PC-3 (cell line): ENCODE data around the gene HOXC10. TPM values are rescaled to one million over a fixed set of nuclear protein-coding genes. Genes with fewer than 3 reads are reported as not detected.
A peak's percentile ranks its signal among the peaks of the same experiment; 100 is the strongest.

Source experiments
- ATAC-seq: fragments of 200-7000 bp; cut with Tn5 transposase; 2 replicates; pipeline ENCODE4 v1.9.1; 2020; ENCODE audit warnings: mild to moderate bottlenecking, moderate library complexity
- BruUV-seq: library from RNA; stranded (reverse); fragments of 400-500 nt; replicated peaks from 2 replicates; lab custom pipeline; 2021; lab: Mats Ljungman, UMichigan
- CTCF ChIA-PET: fragments of 300-600 bp; sonication (Branson Sonifier 250); formaldehyde crosslinking; loops from one replicate; lab custom pipeline; 2022; ENCODE audit warnings: antibody characterized with exemption; lab: Charles Lee
- POLR2A ChIA-PET: fragments of 300-600 bp; sonication (Branson Sonifier 250); formaldehyde crosslinking; loops from one replicate; lab custom pipeline; 2022; ENCODE audit warnings: antibody characterized with exemption; ENCODE audit not compliant: unreplicated experiment; lab: Charles Lee
- DNase-seq: peaks from one replicate; pipeline ENCODE4 v3.0.0-alpha.2; 2015
- H2AFZ ChIP-seq: fragments of 300-600 bp; sonication (generic); 2 replicates; pipeline ENCODE4 v1.6.0; 2016; ENCODE audit warnings: antibody characterized with exemption, low read length
- H3F3A ChIP-seq: fragments of 300-600 bp; sonication (generic); one replicate; pipeline ENCODE4 v1.6.0; 2017; ENCODE audit warnings: antibody characterized with exemption, low read length, control low read depth, mild to moderate bottlenecking; ENCODE audit not compliant: unreplicated experiment
- H3K27ac ChIP-seq: fragments of 300-600 bp; sonication (generic); 2 replicates; pipeline ENCODE4 v1.5.1; 2016; ENCODE audit warnings: mild to moderate bottlenecking, low read length
- H3K27me3 ChIP-seq: fragments of 300-600 bp; sonication (generic); 2 replicates; pipeline ENCODE4 v1.6.1; 2016; ENCODE audit warnings: low read length, mixed read lengths
- H3K36me3 ChIP-seq: fragments of 300-600 bp; sonication (generic); 2 replicates; pipeline ENCODE4 v1.6.1; 2016; ENCODE audit warnings: low read depth, mixed run types, low read length, mixed read lengths
- H3K4me1 ChIP-seq: fragments of 300-600 bp; sonication (generic); 2 replicates; pipeline ENCODE4 v1.5.1; 2016; ENCODE audit warnings: low read length; ENCODE audit not compliant: insufficient read depth
- H3K4me2 ChIP-seq: fragments of 300-600 bp; sonication (generic); 2 replicates; pipeline ENCODE4 v1.6.0; 2016; ENCODE audit warnings: low read length
- H3K4me3 ChIP-seq: fragments of 300-600 bp; sonication (generic); 2 replicates; pipeline ENCODE4 v1.5.1; 2016; ENCODE audit warnings: mild to moderate bottlenecking, low read length, mixed read lengths
- H3K79me2 ChIP-seq: fragments of 300-600 bp; sonication (generic); 2 replicates; pipeline ENCODE4 v1.6.1; 2017; ENCODE audit warnings: low read length, mixed read lengths
- H3K9ac ChIP-seq: fragments of 300-600 bp; sonication (generic); 2 replicates; pipeline ENCODE4 v1.6.0; 2016; ENCODE audit warnings: mild to moderate bottlenecking, low read length
- H3K9me2 ChIP-seq: fragments of 300-600 bp; sonication (generic); replicated peaks from 2 replicates; pipeline ENCODE4 v1.6.1; 2016; ENCODE audit warnings: mixed run types, low read length, mixed read lengths
- H3K9me3 ChIP-seq: fragments of 300-600 bp; sonication (generic); 2 replicates; pipeline ENCODE4 v1.6.1; 2016; ENCODE audit warnings: low read length, mixed read lengths
- H4K20me1 ChIP-seq: fragments of 300-600 bp; sonication (generic); 2 replicates; pipeline ENCODE4 v1.6.1; 2016; ENCODE audit warnings: low read length, mixed read lengths
- CTCF ChIP-seq: fragments of 300-600 bp; sonication (generic); conservative IDR thresholded peaks from 2 replicates; pipeline ENCODE4 v1.5.1; 2017; ENCODE audit warnings: antibody characterized with exemption, low read depth, mild to moderate bottlenecking, low read length
- EZH2 ChIP-seq: fragments of 300-600 bp; sonication (generic); IDR thresholded peaks from one replicate; pipeline ENCODE4 v1.6.1; 2017; ENCODE audit warnings: antibody characterized with exemption, mild to moderate bottlenecking, low read length; ENCODE audit not compliant: unreplicated experiment
- EZH2phosphoT487 ChIP-seq: fragments of 300-600 bp; sonication (generic); IDR thresholded peaks from 2 replicates; pipeline ENCODE4 v1.6.1; 2018; ENCODE audit warnings: mild to moderate bottlenecking, antibody characterized with exemption, low read length, borderline replicate concordance
- intact Hi-C: fragments of 100-400 bp; cut with micrococcal nuclease; formaldehyde crosslinking; loops from 2 replicates; pipeline ENCODE4 v1.9.0; 2023
- total RNA-seq: library from RNA; depleted of rRNA; stranded (reverse); fragments of >200 nt; gene quantifications from 2 replicates; pipeline ENCODE4 v1.2.3, GENCODE V29; 2014

The HOXC10 gene
- total RNA-seq, 1 experiment from 2014 or later, result 0.69 TPM

- ChIA-PET POLR2A (no interaction called here), CTCF (no interaction called here)
- intact Hi-C loops, result no loop called here
These were observed 9.9 kb upstream of the HOXC10 start for GRCh38 chr12:53975064-53975471.

GRCh38 chr12:53975479-53976152 is 9.3 kb upstream of the HOXC10 start:
- no peak overlapping the region for H3K4me2 ChIP-seq
- H3K9me3 ChIP-seq, result no peaks in the 10 kb centered on the region
- H3K4me3 ChIP-seq, result no peak overlapping the region
- H4K20me1 ChIP-seq, result no peaks in the 10 kb centered on the region
- no peak overlapping the region for H2AFZ ChIP-seq
- no peaks in the 10 kb centered on the region for H3K79me2 ChIP-seq
- no peak overlapping the region for H3K9ac ChIP-seq
- TF ChIP-seq CTCF (no peak), EZH2 (no peak), EZH2phosphoT487 (no peak)
- H3K36me3 ChIP-seq, result no peaks in the 10 kb centered on the region
- H3K27me3 ChIP-seq, result no peaks in the 10 kb centered on the region
- BruUV-seq, result no TSS peak
- POLR2A ChIA-PET, result no interaction called here
- no peak overlapping the region for H3K27ac ChIP-seq
- no peaks in the 10 kb centered on the region for H3F3A ChIP-seq
- no peaks in the 10 kb centered on the region for H3K9me2 ChIP-seq
- DNase-seq (no peak), ATAC-seq (no peak)
- peaks cover 35% of the 10 kb centered on the region for H3K4me1 ChIP-seq
- CTCF ChIA-PET, result no interaction called here
- intact Hi-C loops, result no loop called here

More at GRCh38 chr12:53975064-53975471, 9.9 kb upstream of the HOXC10 start:
- Histone ChIP-seq H4K20me1 (no peaks in the 10 kb centered on the region), H3K9ac (peak overlapping the region; percentile 77), H3F3A (no peaks in the 10 kb centered on the region), H3K4me3 (peak overlapping the region; percentile 75), H3K4me2 (peak overlapping the region; percentile 95), H3K27me3 (no peaks in the 10 kb centered on the region), H3K4me1 (peaks cover 35% of the 10 kb centered on the region), H3K9me2 (no peaks in the 10 kb centered on the region), H3K27ac (no peak overlapping the region), H3K36me3 (no peaks in the 10 kb centered on the region), H2AFZ (peak overlapping the region; percentile 89), H3K79me2 (no peaks in the 10 kb centered on the region), H3K9me3 (no peaks in the 10 kb centered on the region)
- DNase-seq (no peak), ATAC-seq (no peak)
- no TSS peak for BruUV-seq
- no peak for TF ChIP-seq EZH2phosphoT487
- no peak for TF ChIP-seq EZH2

GRCh38 chr12:53976172-53976822 is 8.6 kb upstream of the HOXC10 start:
- intact Hi-C loops, result no loop called here

More at GRCh38 chr12:53976172-53976822, 8.6 kb upstream of the HOXC10 start:
- no peak overlapping the region for H3K9ac ChIP-seq
- no peaks in the 10 kb centered on the region for H3F3A ChIP-seq
- CTCF ChIA-PET, result interaction anchor here (0.7 kb wide), 1 partner anchor 12 kb away, joined by 5 read pairs; no protein-coding TSS in a partner anchor
- no peaks in the 10 kb centered on the region for H4K20me1 ChIP-seq
- no peaks in the 10 kb centered on the region for H3K79me2 ChIP-seq
- DNase-seq, result no peak
- H2AFZ ChIP-seq, result no peak overlapping the region
- H3K4me1 ChIP-seq, result peaks cover 35% of the 10 kb centered on the region
- H3K36me3 ChIP-seq, result no peaks in the 10 kb centered on the region
- no peak overlapping the region for H3K27ac ChIP-seq
- ATAC-seq, result no peak
- H3K9me3 ChIP-seq, result no peaks in the 10 kb centered on the region
- POLR2A ChIA-PET, result no interaction called here
- no peak overlapping the region for H3K4me3 ChIP-seq
- no peak overlapping the region for H3K4me2 ChIP-seq
- TF ChIP-seq EZH2, result no peak
- no peak for TF ChIP-seq CTCF
- TF ChIP-seq EZH2phosphoT487, result no peak
- no TSS peak for BruUV-seq
- no peaks in the 10 kb centered on the region for H3K9me2 ChIP-seq
- H3K27me3 ChIP-seq, result no peaks in the 10 kb centered on the region
